Large intestine (tissue), 3 donors: ENCODE data around the gene CAMK2B. TPM values are rescaled to one million over a fixed set of nuclear protein-coding genes. Genes with fewer than 3 reads are reported as not detected.

Experiments
- DNase-seq, 2 donors: peaks; one replicate each; pipeline versions ENCODE4 v3.0.0 to v3.0.0-alpha.2; 2013
- H3K27ac ChIP-seq: one replicate; pipeline ENCODE4 v1.5.1; 2013; ENCODE audit warnings: low read length
- H3K27me3 ChIP-seq: 2 replicates; pipeline ENCODE4 v1.6.1; 2013; ENCODE audit warnings: low read length; ENCODE audit not compliant: control insufficient read depth, insufficient read depth
- H3K36me3 ChIP-seq: 2 replicates; pipeline ENCODE4 v1.6.1; 2013; ENCODE audit warnings: low read length; ENCODE audit not compliant: control insufficient read depth, insufficient read depth
- H3K4me1 ChIP-seq: one replicate; pipeline ENCODE4 v1.6.1; 2013; ENCODE audit warnings: low read length; ENCODE audit not compliant: control insufficient read depth, insufficient read depth
- H3K4me3 ChIP-seq: one replicate; pipeline ENCODE4 v1.5.1; 2013; ENCODE audit warnings: low read length
- H3K9me3 ChIP-seq: one replicate; pipeline ENCODE4 v1.6.1; 2013; ENCODE audit warnings: mild to moderate bottlenecking, low read depth, low read length, moderate library complexity; ENCODE audit not compliant: control insufficient read depth
- WGBS: methylation state at CpG from one replicate; pipeline ENCODE4 v1.1.5; 2013; ENCODE audit warnings: low lambda C conversion rate; ENCODE audit not compliant: insufficient coverage; 5-methylcytosine and 5-hydroxymethylcytosine counted together
- polyA plus RNA-seq: library from polyadenylated mRNA; unstranded; fragments of 120-200 nt; gene quantifications from one replicate; pipeline ENCODE4 v1.2.1, GENCODE V29; 2013

The CAMK2B gene
- polyA plus RNA-seq, 1 donor = 4.4 TPM

- Histone ChIP-seq H3K9me3 (no peaks in the 10 kb centered on the region), H3K36me3 (no peaks in the 10 kb centered on the region), H3K27ac (no peak overlapping the region), H3K27me3 (no peaks in the 10 kb centered on the region), H3K4me1 (no peaks in the 10 kb centered on the region), H3K4me3 (no peak overlapping the region)
- no peak for DNase-seq
- WGBS = 40% methylated on average over 1 of the region's 24 CpGs
These were observed 86.0 kb downstream of the CAMK2B start for GRCh38 chr7:44239361-44239760.

GRCh38 chr7:44238116-44238695 is 87.2 kb downstream of the CAMK2B start:
- H3K27ac ChIP-seq = no peak overlapping the region
- H3K27me3 ChIP-seq = no peaks in the 10 kb centered on the region
- DNase-seq = no peak
- H3K4me1 ChIP-seq = no peaks in the 10 kb centered on the region
- H3K4me3 ChIP-seq = no peak overlapping the region
- no peaks in the 10 kb centered on the region for H3K36me3 ChIP-seq
- no CpG with 5 or more reads among the region's 17 CpGs for WGBS
- H3K9me3 ChIP-seq = no peaks in the 10 kb centered on the region

GRCh38 chr7:44237696-44238095 is 87.7 kb downstream of the CAMK2B start:
- H3K4me3 ChIP-seq = no peak overlapping the region
- WGBS = no CpG with 5 or more reads among the region's 10 CpGs
- H3K27ac ChIP-seq = no peak overlapping the region
- H3K4me1 ChIP-seq = no peaks in the 10 kb centered on the region
- no peaks in the 10 kb centered on the region for H3K36me3 ChIP-seq
- no peaks in the 10 kb centered on the region for H3K27me3 ChIP-seq
- DNase-seq = no peak
- H3K9me3 ChIP-seq = no peaks in the 10 kb centered on the region

GRCh38 chr7:44236333-44236728 is 89.1 kb downstream of the CAMK2B start:
- Histone ChIP-seq H3K27me3 (no peaks in the 10 kb centered on the region), H3K9me3 (no peaks in the 10 kb centered on the region), H3K4me1 (no peaks in the 10 kb centered on the region), H3K36me3 (no peaks in the 10 kb centered on the region), H3K27ac (no peak overlapping the region), H3K4me3 (no peak overlapping the region)
- DNase-seq = no peak
- no CpG with 5 or more reads among the region's 4 CpGs for WGBS

- no peak for DNase-seq
- no peaks in the 10 kb centered on the region for H3K9me3 ChIP-seq
- no peak overlapping the region for H3K4me3 ChIP-seq
- H3K27me3 ChIP-seq = no peaks in the 10 kb centered on the region
- H3K27ac ChIP-seq = no peak overlapping the region
- no CpG with 5 or more reads among the region's 22 CpGs for WGBS
- no peaks in the 10 kb centered on the region for H3K36me3 ChIP-seq
- no peaks in the 10 kb centered on the region for H3K4me1 ChIP-seq
These were observed 89.6 kb downstream of the CAMK2B start for GRCh38 chr7:44235582-44236332.

GRCh38 chr7:44235066-44235465 is 90.3 kb downstream of the CAMK2B start:
- no peak for DNase-seq
- no peak overlapping the region for H3K27ac ChIP-seq
- no peaks in the 10 kb centered on the region for H3K4me1 ChIP-seq
- no peaks in the 10 kb centered on the region for H3K36me3 ChIP-seq
- no CpG with 5 or more reads among the region's 8 CpGs for WGBS
- H3K9me3 ChIP-seq = no peaks in the 10 kb centered on the region
- H3K4me3 ChIP-seq = no peak overlapping the region
- H3K27me3 ChIP-seq = no peaks in the 10 kb centered on the region

- H3K9me3 ChIP-seq = peaks cover 4% of the 10 kb centered on the region
- 80% methylated on average over 1 of the region's 22 CpGs for WGBS
- H3K4me3 ChIP-seq = no peak overlapping the region
These were observed 92.3 kb downstream of the CAMK2B start for GRCh38 chr7:44232901-44233715.

GRCh38 chr7:44232396-44232795 is 93.0 kb downstream of the CAMK2B start:
- DNase-seq = no peak
- H3K36me3 ChIP-seq = no peaks in the 10 kb centered on the region
- WGBS = no CpG with 5 or more reads among the region's 13 CpGs
- no peak overlapping the region for H3K27ac ChIP-seq
- no peaks in the 10 kb centered on the region for H3K4me1 ChIP-seq
- H3K9me3 ChIP-seq = peaks cover 4% of the 10 kb centered on the region
- no peak overlapping the region for H3K4me3 ChIP-seq
- no peaks in the 10 kb centered on the region for H3K27me3 ChIP-seq

More at GRCh38 chr7:44232901-44233715, 92.3 kb downstream of the CAMK2B start:
- no peaks in the 10 kb centered on the region for H3K4me1 ChIP-seq
- no peaks in the 10 kb centered on the region for H3K27me3 ChIP-seq
- H3K27ac ChIP-seq = no peak overlapping the region
- no peak for DNase-seq
- H3K36me3 ChIP-seq = no peaks in the 10 kb centered on the region

- peaks cover 4% of the 10 kb centered on the region for H3K9me3 ChIP-seq
- H3K4me1 ChIP-seq = no peaks in the 10 kb centered on the region
- H3K27ac ChIP-seq = no peak overlapping the region
- no peaks in the 10 kb centered on the region for H3K36me3 ChIP-seq
- no peak overlapping the region for H3K4me3 ChIP-seq
- no CpG with 5 or more reads among the region's 12 CpGs for WGBS
- no peak for DNase-seq
- H3K27me3 ChIP-seq = peaks cover 4% of the 10 kb centered on the region
These were observed 94.3 kb downstream of the CAMK2B start for GRCh38 chr7:44231088-44231487.

- Histone ChIP-seq H3K4me3 (no peak overlapping the region), H3K27ac (no peak overlapping the region), H3K9me3 (peaks cover 4% of the 10 kb centered on the region), H3K27me3 (peaks cover 10% of the 10 kb centered on the region), H3K4me1 (no peaks in the 10 kb centered on the region), H3K36me3 (no peaks in the 10 kb centered on the region)
- no CpG with 5 or more reads among the region's 7 CpGs for WGBS
- no peak for DNase-seq
These were observed 95.1 kb downstream of the CAMK2B start for GRCh38 chr7:44230286-44230685.
